ENCODE results near the gene LRPPRC.
"Not testable (repeated sequence)": the region's sequence is repeated elsewhere in the genome, so short reads cannot be mapped to it uniquely, and the experiment has no call there.

The LRPPRC gene

DNA sequence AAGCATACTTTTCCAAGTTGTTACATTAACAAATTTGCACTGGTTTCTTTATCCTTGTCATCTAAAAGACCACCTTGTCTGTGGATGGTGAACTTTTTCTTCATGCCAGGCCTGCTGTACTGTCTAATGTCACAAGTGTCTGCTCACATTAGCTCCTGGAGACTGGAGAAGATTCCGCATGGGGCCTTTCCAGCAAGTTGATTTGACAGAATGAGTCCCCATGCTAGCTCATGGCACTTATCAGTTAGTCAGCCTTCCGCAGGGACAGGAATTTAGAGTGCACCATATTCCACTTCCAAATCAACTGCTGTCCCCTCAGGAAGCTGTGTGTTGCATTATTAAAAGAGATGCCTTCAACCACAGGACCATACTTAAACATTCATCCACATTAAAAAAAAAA is 41.4 kb upstream of the LRPPRC start:
- DNase-seq (ENCODE audit: extremely low read depth, insufficient read length) = no peak
- Histone ChIP-seq H3K4me3 (replicated peaks; ENCODE audit: low read depth, low read length) (no peak overlapping the region), H3K27me3 (replicated peaks; ENCODE audit: control insufficient read depth, insufficient read depth, low read length) (no peaks in the 10 kb centered on the region), H3K36me3 (ENCODE audit: control insufficient read depth, insufficient read depth, low read length) (no peaks in the 10 kb centered on the region)
- TF ChIP-seq, protein P1, sequence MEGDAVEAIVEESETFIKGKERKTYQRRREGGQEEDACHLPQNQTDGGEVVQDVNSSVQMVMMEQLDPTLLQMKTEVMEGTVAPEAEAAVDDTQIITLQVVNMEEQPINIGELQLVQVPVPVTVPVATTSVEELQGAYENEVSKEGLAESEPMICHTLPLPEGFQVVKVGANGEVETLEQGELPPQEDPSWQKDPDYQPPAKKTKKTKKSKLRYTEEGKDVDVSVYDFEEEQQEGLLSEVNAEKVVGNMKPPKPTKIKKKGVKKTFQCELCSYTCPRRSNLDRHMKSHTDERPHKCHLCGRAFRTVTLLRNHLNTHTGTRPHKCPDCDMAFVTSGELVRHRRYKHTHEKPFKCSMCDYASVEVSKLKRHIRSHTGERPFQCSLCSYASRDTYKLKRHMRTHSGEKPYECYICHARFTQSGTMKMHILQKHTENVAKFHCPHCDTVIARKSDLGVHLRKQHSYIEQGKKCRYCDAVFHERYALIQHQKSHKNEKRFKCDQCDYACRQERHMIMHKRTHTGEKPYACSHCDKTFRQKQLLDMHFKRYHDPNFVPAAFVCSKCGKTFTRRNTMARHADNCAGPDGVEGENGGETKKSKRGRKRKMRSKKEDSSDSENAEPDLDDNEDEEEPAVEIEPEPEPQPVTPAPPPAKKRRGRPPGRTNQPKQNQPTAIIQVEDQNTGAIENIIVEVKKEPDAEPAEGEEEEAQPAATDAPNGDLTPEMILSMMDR (IDR thresholded peaks at IDR 0.05; ENCODE audit: insufficient read depth, low read length, poor library complexity, severe bottlenecking) = no peak

GRCh38 chr2:44033947-44034346 is 38.2 kb upstream of the LRPPRC start:
- TF ChIP-seq, protein P1 (IDR thresholded peaks at IDR 0.05; ENCODE audit: insufficient read depth, low read length, poor library complexity, severe bottlenecking) = no peak
- DNase-seq (ENCODE audit: extremely low read depth, insufficient read length) = no peak
- H3K36me3 ChIP-seq (ENCODE audit: control insufficient read depth, insufficient read depth, low read length) = no peaks in the 10 kb centered on the region
- no peaks in the 10 kb centered on the region for H3K27me3 ChIP-seq (replicated peaks; ENCODE audit: control insufficient read depth, insufficient read depth, low read length)
- no peak overlapping the region for H3K4me3 ChIP-seq (replicated peaks; ENCODE audit: low read depth, low read length)

DNA sequence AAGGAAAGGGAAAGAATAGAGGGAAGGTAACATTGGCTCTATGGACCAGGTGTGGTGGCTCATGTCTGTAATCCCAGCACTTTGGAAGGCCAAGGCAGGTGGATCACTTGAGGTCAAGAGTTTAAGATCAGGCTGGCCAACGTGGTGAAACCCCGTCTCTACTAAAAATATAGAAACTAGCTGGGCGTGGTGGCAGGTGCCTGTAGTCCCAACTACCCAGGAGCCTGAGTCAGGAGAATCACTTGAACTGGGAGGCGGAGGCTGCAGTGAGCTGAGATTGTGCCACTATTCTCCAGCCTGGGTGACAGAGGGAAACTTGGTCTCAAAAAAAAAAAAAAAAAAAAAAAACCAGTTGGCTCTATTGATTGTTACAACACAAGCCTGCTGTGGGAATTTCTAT is 31.3 kb upstream of the LRPPRC start:
- not testable (repeated sequence) for H3K27me3 ChIP-seq (replicated peaks; ENCODE audit: control insufficient read depth, insufficient read depth, low read length); H3K36me3 ChIP-seq (ENCODE audit: control insufficient read depth, insufficient read depth, low read length); DNase-seq (ENCODE audit: extremely low read depth, insufficient read length); H3K4me3 ChIP-seq (replicated peaks; ENCODE audit: low read depth, low read length)

- Histone ChIP-seq H3K4me3 (replicated peaks; ENCODE audit: low read depth, low read length) (no peak overlapping the region), H3K27me3 (replicated peaks; ENCODE audit: control insufficient read depth, insufficient read depth, low read length) (no peaks in the 10 kb centered on the region), H3K36me3 (ENCODE audit: control insufficient read depth, insufficient read depth, low read length) (no peaks in the 10 kb centered on the region)
- TF ChIP-seq, protein P1 (IDR thresholded peaks at IDR 0.05; ENCODE audit: insufficient read depth, low read length, poor library complexity, severe bottlenecking) = no peak
- no peak for DNase-seq (ENCODE audit: extremely low read depth, insufficient read length)
These were observed 20.5 kb upstream of the LRPPRC start for GRCh38 chr2:44016282-44016681.

DNA sequence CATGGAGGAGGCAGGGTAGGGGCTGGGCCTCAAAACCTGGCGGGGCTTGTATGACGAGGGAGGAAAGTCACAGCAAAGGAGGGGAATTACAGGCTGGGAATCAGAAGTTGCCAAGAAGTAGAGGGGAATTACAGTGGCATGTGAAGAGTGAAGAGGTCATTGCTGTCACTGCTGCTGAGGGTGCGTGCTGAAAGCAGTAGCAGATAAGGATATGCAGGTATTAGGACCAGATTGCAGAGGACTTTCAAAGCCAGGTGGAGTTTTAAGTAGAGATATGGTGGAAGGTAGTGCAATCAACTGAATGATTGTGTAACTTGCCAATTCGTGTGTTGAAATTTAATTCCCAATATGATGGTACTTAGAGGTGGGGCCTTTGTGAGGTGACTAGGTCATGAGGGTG is 19.4 kb upstream of the LRPPRC start:
- H3K36me3 ChIP-seq (ENCODE audit: control insufficient read depth, insufficient read depth, low read length) = no peaks in the 10 kb centered on the region
- H3K4me3 ChIP-seq (replicated peaks; ENCODE audit: low read depth, low read length) = no peak overlapping the region
- no peak for DNase-seq (ENCODE audit: extremely low read depth, insufficient read length)
- TF ChIP-seq, protein P1 (IDR thresholded peaks at IDR 0.05; ENCODE audit: insufficient read depth, low read length, poor library complexity, severe bottlenecking) = no peak
- no peaks in the 10 kb centered on the region for H3K27me3 ChIP-seq (replicated peaks; ENCODE audit: control insufficient read depth, insufficient read depth, low read length)

DNA sequence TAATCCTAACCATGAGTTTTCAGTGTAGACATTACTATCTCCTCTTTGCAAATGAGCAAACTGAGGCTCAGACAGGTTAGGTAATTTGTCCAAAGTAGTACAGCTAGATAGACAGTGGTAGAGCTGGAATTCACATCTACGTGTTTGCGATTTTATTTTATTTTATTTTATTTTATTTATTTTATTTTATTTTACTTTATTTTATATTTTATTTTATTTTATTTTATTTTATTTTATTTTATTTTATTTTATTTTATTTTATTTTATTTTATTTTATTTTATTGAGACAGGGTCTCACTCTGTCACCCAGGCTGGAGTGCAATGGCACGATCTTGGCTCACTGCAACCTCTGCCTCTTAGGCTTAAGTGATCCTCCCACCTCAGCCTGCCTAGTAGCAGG is 17.4 kb upstream of the LRPPRC start:
- H3K4me3 ChIP-seq (replicated peaks; ENCODE audit: low read depth, low read length); H3K36me3 ChIP-seq (ENCODE audit: control insufficient read depth, insufficient read depth, low read length); H3K27me3 ChIP-seq (replicated peaks; ENCODE audit: control insufficient read depth, insufficient read depth, low read length); DNase-seq (ENCODE audit: extremely low read depth, insufficient read length): not testable (repeated sequence)

GRCh38 chr2:44010266-44010665 is 14.5 kb upstream of the LRPPRC start:
- Histone ChIP-seq H3K4me3 (replicated peaks; ENCODE audit: low read depth, low read length) (no peak overlapping the region), H3K36me3 (ENCODE audit: control insufficient read depth, insufficient read depth, low read length) (no peaks in the 10 kb centered on the region), H3K27me3 (replicated peaks; ENCODE audit: control insufficient read depth, insufficient read depth, low read length) (no peaks in the 10 kb centered on the region)
- DNase-seq (ENCODE audit: extremely low read depth, insufficient read length) = no peak
- TF ChIP-seq, protein P1 (IDR thresholded peaks at IDR 0.05; ENCODE audit: insufficient read depth, low read length, poor library complexity, severe bottlenecking) = no peak

Measured in GM06990 (cell line).